Breast epithelium (tissue), 4 donors: ENCODE results near the gene IHH. TPM values are rescaled to one million over a fixed set of nuclear protein-coding genes. Genes with fewer than 3 reads are reported as not detected.

Source experiments
- DNase-seq, 2 donors: peaks; one replicate each; pipeline ENCODE4 v3.0.0-alpha.2; 2019; ENCODE audit warnings: low spot score in 2 of 2
- H3K27ac ChIP-seq, 2 donors: fragments of 200-600 bp; sonication (generic) in 1 of 2; one replicate each; pipeline ENCODE4 v1.5.1; 2016 to 2019; ENCODE audit warnings: mild to moderate bottlenecking in 1 of 2
- H3K27me3 ChIP-seq, 2 donors: fragments of 200-600 bp; sonication (generic) in 1 of 2; one replicate each; pipeline versions ENCODE4 v1.5.1 to v1.6.0; 2017 to 2019; ENCODE audit warnings: control low read depth in 1 of 2, mild to moderate bottlenecking in 1 of 2
- H3K36me3 ChIP-seq: fragments of 200-600 bp; one replicate; pipeline ENCODE4 v1.5.1; 2019
- H3K4me1 ChIP-seq, 2 donors: fragments of 200-600 bp; sonication (generic); one replicate each; pipeline ENCODE4 v1.5.1; 2016 to 2019; ENCODE audit warnings: control low read depth in 1 of 2
- H3K4me3 ChIP-seq, 3 donors: fragments of 200-600 bp; sonication (generic); 1 replicate in 2 of 3; 2 replicates in 1 of 3; pipeline ENCODE4 v1.5.1; 2016 to 2019; ENCODE audit warnings: mild to moderate bottlenecking in 3 of 3, moderate library complexity in 2 of 3
- H3K9me3 ChIP-seq, 2 donors: fragments of 200-600 bp; sonication (generic) in 1 of 2; one replicate each; pipeline ENCODE4 v1.5.1; 2016 to 2019; ENCODE audit warnings: control low read depth in 1 of 2
- POLR2A ChIP-seq: fragments of 450-650 bp; IDR thresholded peaks from one replicate; pipeline ENCODE4 v1.6.1; 2016; ENCODE audit warnings: antibody characterized with exemption, mild to moderate bottlenecking, moderate library complexity
- POLR2AphosphoS5 ChIP-seq, 3 donors: sonication (generic); formaldehyde crosslinking; IDR thresholded peaks; one replicate each; pipeline ENCODE4 v1.6.1; 2017; ENCODE audit warnings: antibody characterized with exemption in 3 of 3
- intact Hi-C: fragments of 100-400 bp; cut with DNase I; formaldehyde crosslinking; loops from one replicate; pipeline ENCODE4 v1.15.1; 2023; ENCODE audit warnings: low total_unique reads
- total RNA-seq, 3 donors: library from RNA; depleted of rRNA; stranded (reverse); fragments of >200 nt; gene quantifications; one replicate each; pipeline ENCODE4 v1.1.0, GENCODE V29; 2016
- TF ChIP-seq, protein P1 (sequence below), 3 donors: fragments of 450-650 bp; IDR thresholded peaks; one replicate each; pipeline ENCODE4 v1.5.1; 2016 to 2017; ENCODE audit warnings: antibody characterized with exemption in 3 of 3, mild to moderate bottlenecking in 3 of 3, moderate library complexity in 3 of 3

IHH gene
- total RNA-seq, 3 donors from 2014 or later = 0.16 to 0.66 TPM; not detected in 1

DNA sequence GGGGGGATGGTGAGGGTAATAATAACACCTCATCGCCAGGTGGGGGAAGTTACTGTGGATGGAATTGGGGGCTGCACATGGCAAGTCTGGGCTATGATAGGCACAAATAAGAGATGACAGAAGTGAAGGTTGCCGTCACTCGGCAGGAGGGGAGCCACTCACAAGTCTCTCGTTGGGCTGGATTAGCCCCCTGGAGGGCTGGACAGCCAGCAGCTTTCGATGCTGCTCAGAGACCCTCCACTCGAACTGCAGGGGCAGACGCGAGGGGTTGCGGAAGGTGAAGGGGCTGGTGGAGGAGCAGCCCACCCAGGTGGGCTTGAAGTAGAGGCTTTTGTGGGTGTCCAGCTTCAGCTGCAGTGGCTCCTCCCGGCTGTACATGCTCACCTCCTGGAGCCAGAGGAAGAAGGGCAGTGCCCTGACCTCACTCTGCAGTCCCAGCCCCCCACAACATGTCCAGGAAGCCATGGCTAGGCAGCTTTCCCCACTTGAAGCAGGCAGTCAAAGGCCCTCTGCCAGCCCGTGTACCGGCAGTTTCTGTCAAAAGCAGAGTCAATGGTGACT is 37.6 kb downstream of the IHH start:
- H3K4me3 ChIP-seq = no peak overlapping the region
- no peak for TF ChIP-seq POLR2AphosphoS5 (IDR thresholded peaks at IDR 0.05)
- TF ChIP-seq, protein P1, sequence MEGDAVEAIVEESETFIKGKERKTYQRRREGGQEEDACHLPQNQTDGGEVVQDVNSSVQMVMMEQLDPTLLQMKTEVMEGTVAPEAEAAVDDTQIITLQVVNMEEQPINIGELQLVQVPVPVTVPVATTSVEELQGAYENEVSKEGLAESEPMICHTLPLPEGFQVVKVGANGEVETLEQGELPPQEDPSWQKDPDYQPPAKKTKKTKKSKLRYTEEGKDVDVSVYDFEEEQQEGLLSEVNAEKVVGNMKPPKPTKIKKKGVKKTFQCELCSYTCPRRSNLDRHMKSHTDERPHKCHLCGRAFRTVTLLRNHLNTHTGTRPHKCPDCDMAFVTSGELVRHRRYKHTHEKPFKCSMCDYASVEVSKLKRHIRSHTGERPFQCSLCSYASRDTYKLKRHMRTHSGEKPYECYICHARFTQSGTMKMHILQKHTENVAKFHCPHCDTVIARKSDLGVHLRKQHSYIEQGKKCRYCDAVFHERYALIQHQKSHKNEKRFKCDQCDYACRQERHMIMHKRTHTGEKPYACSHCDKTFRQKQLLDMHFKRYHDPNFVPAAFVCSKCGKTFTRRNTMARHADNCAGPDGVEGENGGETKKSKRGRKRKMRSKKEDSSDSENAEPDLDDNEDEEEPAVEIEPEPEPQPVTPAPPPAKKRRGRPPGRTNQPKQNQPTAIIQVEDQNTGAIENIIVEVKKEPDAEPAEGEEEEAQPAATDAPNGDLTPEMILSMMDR (IDR thresholded peaks at IDR 0.05) = no peak
- TF ChIP-seq POLR2A = no peak
- no peaks in the 10 kb centered on the region for H3K36me3 ChIP-seq
- no peaks in the 10 kb centered on the region for H3K4me1 ChIP-seq
- H3K27me3 ChIP-seq = peaks cover 0 to 4% of the 10 kb centered on the region in 2 donors
- intact Hi-C loops = loop anchor here (10.0 kb wide), 1 partner anchor 122 kb away; no protein-coding TSS in a partner anchor
- H3K9me3 ChIP-seq = no peaks in the 10 kb centered on the region
- no peak overlapping the region for H3K27ac ChIP-seq
- DNase-seq = no peak

GRCh38 chr2:219022616-219023015 is 38.1 kb downstream of the IHH start:
- TF ChIP-seq, protein P1 (IDR thresholded peaks at IDR 0.05) = no peak
- TF ChIP-seq POLR2A (no peak), POLR2AphosphoS5 (IDR thresholded peaks at IDR 0.05) (no peak)
- Histone ChIP-seq H3K4me1 (no peaks in the 10 kb centered on the region), H3K4me3 (no peak overlapping the region), H3K36me3 (no peaks in the 10 kb centered on the region), H3K27ac (no peak overlapping the region), H3K27me3 (no peaks in the 10 kb centered on the region), H3K9me3 (no peaks in the 10 kb centered on the region)
- intact Hi-C loops = loop anchor here (10.0 kb wide), 1 partner anchor 122 kb away; no protein-coding TSS in a partner anchor
- DNase-seq = no peak

- Histone ChIP-seq H3K27ac (no peak overlapping the region), H3K4me3 (no peak overlapping the region), H3K36me3 (no peaks in the 10 kb centered on the region), H3K27me3 (no peaks in the 10 kb centered on the region), H3K9me3 (no peaks in the 10 kb centered on the region), H3K4me1 (no peaks in the 10 kb centered on the region)
- DNase-seq = no peak
- intact Hi-C loops = loop anchor here (10.0 kb wide), 1 partner anchor 123 kb away; no protein-coding TSS in a partner anchor
- TF ChIP-seq POLR2A (no peak), POLR2AphosphoS5 (IDR thresholded peaks at IDR 0.05) (no peak)
- TF ChIP-seq, protein P1 (IDR thresholded peaks at IDR 0.05) = no peak
These were observed 38.7 kb downstream of the IHH start for GRCh38 chr2:219022041-219022440.

DNA sequence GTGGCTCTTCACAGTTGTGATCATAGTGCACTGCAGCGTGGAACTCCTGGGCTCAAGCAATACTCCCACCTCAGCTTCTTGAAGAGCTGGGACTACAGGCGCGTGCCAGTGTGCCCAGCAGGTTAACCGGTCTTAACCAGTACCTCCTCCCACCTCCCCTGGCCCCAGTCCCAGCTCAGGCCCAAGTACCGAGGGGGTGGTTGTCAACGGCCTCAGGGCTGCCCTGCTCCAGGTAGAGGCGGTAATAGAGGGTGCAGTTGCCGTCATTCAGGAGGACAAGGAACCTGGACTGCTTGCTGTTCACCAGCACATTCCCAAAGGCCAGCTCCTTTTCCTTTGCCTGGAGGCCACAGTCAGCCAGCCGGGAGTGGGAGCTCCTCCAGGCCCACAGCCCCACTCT is 39.1 kb downstream of the IHH start:
- intact Hi-C loops = loop anchor here (10.0 kb wide), 1 partner anchor 123 kb away; no protein-coding TSS in a partner anchor
- Histone ChIP-seq H3K4me1 (no peaks in the 10 kb centered on the region), H3K4me3 (no peak overlapping the region), H3K9me3 (no peaks in the 10 kb centered on the region), H3K27ac (no peak overlapping the region), H3K27me3 (no peaks in the 10 kb centered on the region), H3K36me3 (no peaks in the 10 kb centered on the region)
- no peak for DNase-seq
- TF ChIP-seq POLR2AphosphoS5 (IDR thresholded peaks at IDR 0.05) = no peak
- TF ChIP-seq, protein P1 (IDR thresholded peaks at IDR 0.05) = no peak
- TF ChIP-seq POLR2A = no peak

GRCh38 chr2:219020604-219021365 is 39.9 kb downstream of the IHH start:
- no peak for DNase-seq
- Histone ChIP-seq H3K9me3 (no peaks in the 10 kb centered on the region), H3K4me3 (no peak overlapping the region), H3K27me3 (no peaks in the 10 kb centered on the region), H3K36me3 (no peaks in the 10 kb centered on the region), H3K4me1 (no peaks in the 10 kb centered on the region), H3K27ac (no peak overlapping the region)
- TF ChIP-seq POLR2AphosphoS5 (IDR thresholded peaks at IDR 0.05) = no peak
- no peak for TF ChIP-seq POLR2A
- TF ChIP-seq, protein P1 (IDR thresholded peaks at IDR 0.05) = no peak
- intact Hi-C loops = loop anchor here (10.0 kb wide), 1 partner anchor 124 kb away; no protein-coding TSS in a partner anchor
